LNCAP (cell line): Measurements from ENCODE around the gene METTL22.

Experiments used
- TF ChIP-seq, protein P1 (sequence below): fragments of 450-650 bp; IDR thresholded peaks from 2 replicates; pipeline ENCODE4 v1.5.1; 2017; ENCODE audit warnings: mild to moderate bottlenecking

The METTL22 gene

GRCh38 chr16:8682551-8683259, 61.2 kb downstream of the METTL22 start:
- TF ChIP-seq, protein P1, sequence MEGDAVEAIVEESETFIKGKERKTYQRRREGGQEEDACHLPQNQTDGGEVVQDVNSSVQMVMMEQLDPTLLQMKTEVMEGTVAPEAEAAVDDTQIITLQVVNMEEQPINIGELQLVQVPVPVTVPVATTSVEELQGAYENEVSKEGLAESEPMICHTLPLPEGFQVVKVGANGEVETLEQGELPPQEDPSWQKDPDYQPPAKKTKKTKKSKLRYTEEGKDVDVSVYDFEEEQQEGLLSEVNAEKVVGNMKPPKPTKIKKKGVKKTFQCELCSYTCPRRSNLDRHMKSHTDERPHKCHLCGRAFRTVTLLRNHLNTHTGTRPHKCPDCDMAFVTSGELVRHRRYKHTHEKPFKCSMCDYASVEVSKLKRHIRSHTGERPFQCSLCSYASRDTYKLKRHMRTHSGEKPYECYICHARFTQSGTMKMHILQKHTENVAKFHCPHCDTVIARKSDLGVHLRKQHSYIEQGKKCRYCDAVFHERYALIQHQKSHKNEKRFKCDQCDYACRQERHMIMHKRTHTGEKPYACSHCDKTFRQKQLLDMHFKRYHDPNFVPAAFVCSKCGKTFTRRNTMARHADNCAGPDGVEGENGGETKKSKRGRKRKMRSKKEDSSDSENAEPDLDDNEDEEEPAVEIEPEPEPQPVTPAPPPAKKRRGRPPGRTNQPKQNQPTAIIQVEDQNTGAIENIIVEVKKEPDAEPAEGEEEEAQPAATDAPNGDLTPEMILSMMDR, result no peak

- TF ChIP-seq, protein P1, result no peak
Observed at GRCh38 chr16:8683640-8684039, 62.1 kb downstream of the METTL22 start.

DNA sequence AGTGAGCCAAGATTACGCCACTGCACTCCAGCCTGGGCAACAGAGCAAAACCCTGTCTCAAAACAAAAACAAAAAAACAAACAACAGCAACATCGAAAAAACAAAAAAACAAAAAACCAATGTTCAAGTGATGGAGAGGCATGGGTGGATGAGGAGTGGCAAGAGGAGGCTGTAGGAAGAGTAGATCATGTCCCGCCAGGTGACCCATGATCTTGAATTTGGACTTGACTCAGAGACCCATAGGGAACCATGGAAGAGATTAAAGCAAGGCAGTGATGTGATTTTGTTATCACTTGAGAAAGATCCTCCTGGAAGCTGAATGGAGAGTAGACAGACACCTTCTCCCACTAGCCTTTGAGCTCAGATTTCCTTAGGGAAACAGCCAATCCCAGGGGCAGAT, 64.1 kb downstream of the METTL22 start:
- TF ChIP-seq, protein P1, result no peak

- TF ChIP-seq, protein P1, result no peak
Observed at GRCh38 chr16:8686031-8686621, 64.6 kb downstream of the METTL22 start.

- TF ChIP-seq, protein P1, result no peak
Observed at GRCh38 chr16:8686879-8687278, 65.4 kb downstream of the METTL22 start.

GRCh38 chr16:8689686-8690085, 68.2 kb downstream of the METTL22 start:
- TF ChIP-seq, protein P1, result no peak

- TF ChIP-seq, protein P1, result no peak
Observed at GRCh38 chr16:8691728-8692127, 70.2 kb downstream of the METTL22 start.
